GM19023 (cell line): ENCODE data around the gene USP3.

Experiments
- ATAC-seq: cut with Tn5 transposase; IDR thresholded peaks from one replicate; pipeline ENCODE4 v1.9.1; 2021; ENCODE audit warnings: mild to moderate bottlenecking, moderate library complexity; ENCODE audit not compliant: unreplicated experiment

The USP3 gene

GRCh38 chr15:63495780-63496488 lies 8.5 kb upstream of the USP3 start:
- ATAC-seq = no peak

GRCh38 chr15:63497642-63498467 lies 6.5 kb upstream of the USP3 start:
- no peak for ATAC-seq

GRCh38 chr15:63499175-63499549 lies 5.2 kb upstream of the USP3 start:
- ATAC-seq = no peak

DNA sequence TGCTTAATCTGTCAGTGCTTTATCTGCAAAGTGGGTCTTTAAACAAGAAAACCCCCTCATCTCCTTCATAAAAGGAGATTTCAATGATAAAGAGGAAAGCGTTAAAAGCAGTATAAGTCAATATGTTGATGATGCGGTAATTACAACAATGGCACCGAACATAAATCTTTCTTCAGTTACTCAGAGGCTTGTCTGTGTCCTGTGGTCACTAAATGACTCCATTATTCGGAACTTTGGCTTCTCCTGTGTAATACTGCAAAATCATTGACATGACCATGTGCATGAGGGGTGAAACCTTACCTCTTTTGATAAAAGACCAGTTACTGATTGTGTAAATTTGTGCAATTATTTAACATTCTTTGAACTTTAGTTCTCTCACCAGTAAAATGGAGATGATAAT lies 4.8 kb upstream of the USP3 start:
- no peak for ATAC-seq

DNA sequence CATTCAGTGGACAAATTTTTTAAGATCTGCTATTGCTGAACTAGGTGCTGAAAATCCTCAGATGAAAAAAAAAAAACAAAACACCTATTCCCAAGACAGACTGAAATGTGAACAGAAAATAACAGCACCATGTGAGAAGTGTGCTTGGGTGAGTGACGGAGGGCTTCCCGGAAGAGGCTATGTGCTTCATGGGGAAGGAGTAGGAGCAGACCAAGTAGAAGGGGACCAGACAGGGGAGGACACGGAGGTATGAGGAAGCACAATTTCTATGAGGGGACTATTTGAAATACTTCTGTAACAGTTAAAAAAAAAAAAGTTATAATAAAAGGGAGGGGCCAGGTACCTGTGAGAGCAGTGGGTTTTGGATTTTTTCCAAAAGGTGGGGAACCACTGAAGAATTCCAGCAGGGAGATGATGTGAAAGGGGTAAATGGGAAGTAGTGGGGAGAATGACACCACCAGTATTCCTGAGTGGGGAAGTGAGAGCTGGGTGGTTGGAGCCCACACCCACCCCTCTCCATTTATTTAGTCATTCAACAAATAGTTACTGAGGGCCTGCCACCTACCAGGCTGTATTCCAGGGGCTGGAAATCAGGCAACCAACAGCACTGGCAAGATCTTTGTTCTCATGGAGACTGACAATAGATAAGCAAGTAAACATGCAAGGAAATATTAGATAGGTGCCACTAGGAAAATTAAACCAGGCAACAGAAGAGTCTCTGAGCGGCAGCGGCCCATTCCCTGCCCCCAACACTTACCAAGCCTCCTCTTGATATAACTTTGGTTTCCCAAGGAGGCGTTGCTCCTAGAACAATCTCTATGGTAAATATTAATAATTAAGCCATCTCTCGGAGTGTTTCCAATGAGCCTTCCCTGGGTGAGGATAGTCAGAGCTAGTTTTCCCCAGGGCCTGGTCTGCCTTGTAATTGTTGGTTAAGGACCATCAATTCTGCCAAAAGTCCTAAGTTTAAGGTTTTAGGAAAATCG lies 3.8 kb upstream of the USP3 start:
- no peak for ATAC-seq

GRCh38 chr15:63501256-63502089 lies 2.9 kb upstream of the USP3 start:
- no peak for ATAC-seq

- no peak for ATAC-seq
Observed at GRCh38 chr15:63502137-63502766, 2.1 kb upstream of the USP3 start.

GRCh38 chr15:63502843-63503738 lies 1.3 kb upstream of the USP3 start:
- ATAC-seq = peak; percentile 46

DNA sequence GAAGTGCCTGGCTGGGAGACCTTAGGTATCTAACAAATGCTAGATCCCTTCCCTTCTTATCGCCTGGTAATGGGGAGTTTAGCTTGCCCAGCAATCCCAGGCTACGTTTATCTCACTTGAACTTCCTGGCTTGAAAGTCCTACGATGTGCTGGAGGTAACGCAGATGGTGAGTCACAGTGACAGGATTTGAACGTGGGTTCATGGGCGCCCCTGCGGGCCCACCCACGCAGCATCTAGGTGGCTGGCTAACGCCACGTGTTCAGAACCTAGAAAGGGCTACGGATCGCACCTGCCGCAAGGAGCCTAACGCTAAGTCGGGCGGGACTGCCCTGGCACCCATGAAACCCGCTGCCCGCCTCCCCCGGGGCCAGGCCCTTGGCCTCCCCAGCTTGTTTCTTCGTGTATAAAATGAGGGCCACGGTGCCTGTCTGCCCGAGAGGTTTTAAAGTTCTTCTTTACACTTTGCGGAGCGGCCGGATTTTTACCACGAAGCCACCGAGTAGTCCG lies 600 bp upstream of the USP3 start:
- ATAC-seq = peak; percentile 20

- ATAC-seq = peak; percentile 21
Observed at GRCh38 chr15:63504979-63505841, 817 bp downstream of the USP3 start.

- ATAC-seq = no peak
Observed at GRCh38 chr15:63505842-63506222, 1.4 kb downstream of the USP3 start.

GRCh38 chr15:63506537-63507035 lies 2.2 kb downstream of the USP3 start:
- no peak for ATAC-seq

GRCh38 chr15:63507878-63508818 lies 3.8 kb downstream of the USP3 start:
- ATAC-seq = no peak

DNA sequence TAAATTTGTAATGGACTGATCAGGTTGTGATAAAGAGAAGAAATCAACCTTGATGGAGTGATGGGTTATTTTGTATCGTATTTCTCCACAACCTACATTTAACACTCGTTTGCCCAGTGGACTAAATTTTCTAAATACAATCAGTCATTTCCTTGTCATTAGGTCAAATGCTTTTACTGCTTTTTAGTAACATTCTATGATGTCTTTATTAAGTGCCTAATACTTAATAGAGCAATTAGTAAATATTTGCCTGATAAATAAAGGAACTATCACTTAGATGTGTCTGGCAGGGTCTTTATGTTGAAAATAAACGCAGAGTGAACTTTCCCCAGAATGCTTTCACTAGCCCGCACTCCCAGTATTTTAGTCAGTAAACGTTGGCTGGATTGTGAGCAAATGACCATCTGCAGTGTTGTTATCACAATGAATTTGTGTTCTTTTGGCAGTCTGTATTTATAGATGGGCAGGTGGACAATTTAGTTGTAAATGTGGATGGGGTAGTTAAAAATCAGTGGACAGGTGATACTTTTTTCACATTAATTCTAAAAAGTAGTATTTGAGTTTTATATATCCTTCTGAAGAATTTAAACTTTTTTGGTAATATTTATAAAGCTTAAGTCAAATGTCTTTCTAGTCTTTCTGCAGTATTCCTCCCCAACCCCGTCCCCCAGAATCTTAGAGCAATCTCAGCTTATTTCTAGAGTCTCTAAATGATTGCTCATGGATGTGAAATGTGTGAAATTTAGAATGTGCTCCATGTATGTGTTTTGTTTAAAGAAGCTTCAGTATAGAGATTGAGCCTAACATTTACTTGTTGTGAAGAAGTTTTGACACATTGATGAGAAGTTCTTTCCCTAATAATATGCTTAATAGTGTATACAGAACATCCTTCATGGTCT lies 4.9 kb downstream of the USP3 start:
- ATAC-seq = no peak
